Activated T-cell treated with anti-CD3 and anti-CD28 coated beads, Interleukin-2, amount 50 U/mL, for 1 hour (primary cell): Measurements from ENCODE around the gene RGS14.
A peak's percentile ranks its signal among the peaks of the same experiment; 100 is the strongest.

Experiments
- DNase-seq: peaks from one replicate; pipeline ENCODE4 v3.0.0-alpha.2; 2020

Gene RGS14

GRCh38 chr5:177357459-177358351 lies at the start of gene RGS14:
Gene RGS14, plus strand, starts transcription at chr5:177357924. Its CDS starts 101 bp downstream, at chr5:177358025.
- DNase-seq = peak; percentile 71

- no peak for DNase-seq
Observed at GRCh38 chr5:177308740-177309139, 49.0 kb upstream of the RGS14 start.

- peak; percentile 73 for DNase-seq
Observed at GRCh38 chr5:177309351-177310191, 48.2 kb upstream of the RGS14 start.

GRCh38 chr5:177310332-177310731 lies 47.4 kb upstream of the RGS14 start:
- no peak for DNase-seq

GRCh38 chr5:177310757-177311391 lies 46.9 kb upstream of the RGS14 start:
- no peak for DNase-seq

GRCh38 chr5:177311392-177311722 lies 46.4 kb upstream of the RGS14 start:
- no peak for DNase-seq

GRCh38 chr5:177311723-177312648 lies 45.7 kb upstream of the RGS14 start, which contains the start of gene MXD3:
Gene MXD3, minus strand, starts transcription at chr5:177311898. Its CDS starts 68 bp downstream, at chr5:177311830.
- peak; percentile 92 for DNase-seq

- no peak for DNase-seq
Observed at GRCh38 chr5:177312649-177313181, 45.0 kb upstream of the RGS14 start.

GRCh38 chr5:177313561-177314259 lies 44.0 kb upstream of the RGS14 start:
- DNase-seq = no peak

- no peak for DNase-seq
Observed at GRCh38 chr5:177314376-177315342, 43.1 kb upstream of the RGS14 start.

- no peak for DNase-seq
Observed at GRCh38 chr5:177315411-177315810, 42.3 kb upstream of the RGS14 start.

GRCh38 chr5:177316005-177316404 lies 41.7 kb upstream of the RGS14 start:
- DNase-seq = no peak

- DNase-seq = peak; percentile 75
Observed at GRCh38 chr5:177317959-177318377, 39.8 kb upstream of the RGS14 start.

- DNase-seq = no peak
Observed at GRCh38 chr5:177319913-177320588, 37.7 kb upstream of the RGS14 start.

GRCh38 chr5:177320879-177321278 lies 36.8 kb upstream of the RGS14 start:
- no peak for DNase-seq

- DNase-seq = no peak
Observed at GRCh38 chr5:177325868-177326381, 31.8 kb upstream of the RGS14 start.

- DNase-seq = no peak
Observed at GRCh38 chr5:177327539-177328522, 29.9 kb upstream of the RGS14 start.
